ENCODE measurements around the gene SLC17A7.
"Not testable (repeated sequence)": the region's sequence is repeated elsewhere in the genome, so short reads cannot be mapped to it uniquely, and the experiment has no call there.

The SLC17A7 gene

GRCh38 chr19:49441210-49441959, at the start of gene SLC17A7:
Gene SLC17A7, minus strand, starts transcription at chr19:49441527. Its CDS starts 148 bp downstream, at chr19:49441379.
- DNase-seq, result peak; percentile 67

- DNase-seq, result no peak
Observed at GRCh38 chr19:49490287-49491029, 49.1 kb upstream of the SLC17A7 start.

GRCh38 chr19:49489601-49490167, 48.4 kb upstream of the SLC17A7 start:
- DNase-seq, result no peak

- no peak for DNase-seq
Observed at GRCh38 chr19:49488863-49489537, 47.7 kb upstream of the SLC17A7 start.

- DNase-seq, result no peak
Observed at GRCh38 chr19:49488046-49488862, 46.9 kb upstream of the SLC17A7 start.

- peak; percentile 100 for DNase-seq
Observed at GRCh38 chr19:49487277-49488045, 46.1 kb upstream of the SLC17A7 start, which contains the start of gene RPL13A. Gene RPL13A, plus strand, starts transcription at chr19:49487608. Its CDS starts 22 bp downstream, at chr19:49487630.

- no peak for DNase-seq
Observed at GRCh38 chr19:49486710-49487276, 45.5 kb upstream of the SLC17A7 start.

GRCh38 chr19:49486232-49486631, 44.9 kb upstream of the SLC17A7 start:
- DNase-seq, result no peak

- DNase-seq, result no peak
Observed at GRCh38 chr19:49481020-49481683, 39.8 kb upstream of the SLC17A7 start.

- DNase-seq, result no peak
Observed at GRCh38 chr19:49479975-49480628, 38.8 kb upstream of the SLC17A7 start.

- DNase-seq, result peak; percentile 78
Observed at GRCh38 chr19:49475995-49476880, 34.9 kb upstream of the SLC17A7 start.

GRCh38 chr19:49475191-49475917, 34.0 kb upstream of the SLC17A7 start:
- no peak for DNase-seq

- DNase-seq, result no peak
Observed at GRCh38 chr19:49474542-49474924, 33.2 kb upstream of the SLC17A7 start.

- peak; percentile 92 for DNase-seq
Observed at GRCh38 chr19:49473868-49474541, 32.7 kb upstream of the SLC17A7 start, which contains the start of gene FLT3LG. Gene FLT3LG, plus strand, starts transcription at chr19:49474215. Its CDS starts 425 bp downstream, at chr19:49474640.

- DNase-seq, result not testable (repeated sequence)
Observed at GRCh38 chr19:49473501-49473867, 32.2 kb upstream of the SLC17A7 start.

GRCh38 chr19:49472936-49473335, 31.6 kb upstream of the SLC17A7 start:
- peak; percentile 46 for DNase-seq

GRCh38 chr19:49470615-49470978, 29.3 kb upstream of the SLC17A7 start:
- no peak for DNase-seq
